Endothelial cell of umbilical vein (primary cell): ENCODE results near the gene CD2BP2.

Source experiments
- EZH2 ChIP-seq: IDR thresholded peaks from 2 replicates; pipeline ENCODE4 v1.6.1; 2012; ENCODE audit warnings: borderline replicate concordance, low read depth, mild to moderate bottlenecking, moderate library complexity, low read length, inconsistent platforms; ENCODE audit not compliant: severe bottlenecking
- MYC ChIP-seq: IDR thresholded peaks from one replicate; pipeline ENCODE4 v1.6.1; 2011; ENCODE audit warnings: mild to moderate bottlenecking, low read depth, low read length
- POLR2A ChIP-seq: IDR thresholded peaks from 2 replicates; pipeline ENCODE4 v1.6.1; 2012; ENCODE audit warnings: low read depth, mild to moderate bottlenecking, control low read depth, low read length
- POLR2AphosphoS5 ChIP-seq: IDR thresholded peaks from 2 replicates; pipeline ENCODE4 v1.6.1; 2012; ENCODE audit warnings: low read depth, mild to moderate bottlenecking, control low read depth, low read length, moderate library complexity; ENCODE audit not compliant: insufficient read depth
- TF ChIP-seq, protein P1 (sequence below), 2 donors: IDR thresholded peaks; 1 replicate in 1 of 2; 2 replicates in 1 of 2; pipeline ENCODE4 v1.5.1; 2011; ENCODE audit warnings: low read length in 2 of 2, mild to moderate bottlenecking in 2 of 2, moderate library complexity in 2 of 2, control low read depth in 1 of 2, inconsistent platforms in 1 of 2, low read depth in 1 of 2; ENCODE audit not compliant: insufficient read depth in 1 of 2; ENCODE audit errors: extremely low read depth in 1 of 2

GRCh38 chr16:30365200-30365599, 10.1 kb upstream of the CD2BP2 start:
- TF ChIP-seq, protein P1, sequence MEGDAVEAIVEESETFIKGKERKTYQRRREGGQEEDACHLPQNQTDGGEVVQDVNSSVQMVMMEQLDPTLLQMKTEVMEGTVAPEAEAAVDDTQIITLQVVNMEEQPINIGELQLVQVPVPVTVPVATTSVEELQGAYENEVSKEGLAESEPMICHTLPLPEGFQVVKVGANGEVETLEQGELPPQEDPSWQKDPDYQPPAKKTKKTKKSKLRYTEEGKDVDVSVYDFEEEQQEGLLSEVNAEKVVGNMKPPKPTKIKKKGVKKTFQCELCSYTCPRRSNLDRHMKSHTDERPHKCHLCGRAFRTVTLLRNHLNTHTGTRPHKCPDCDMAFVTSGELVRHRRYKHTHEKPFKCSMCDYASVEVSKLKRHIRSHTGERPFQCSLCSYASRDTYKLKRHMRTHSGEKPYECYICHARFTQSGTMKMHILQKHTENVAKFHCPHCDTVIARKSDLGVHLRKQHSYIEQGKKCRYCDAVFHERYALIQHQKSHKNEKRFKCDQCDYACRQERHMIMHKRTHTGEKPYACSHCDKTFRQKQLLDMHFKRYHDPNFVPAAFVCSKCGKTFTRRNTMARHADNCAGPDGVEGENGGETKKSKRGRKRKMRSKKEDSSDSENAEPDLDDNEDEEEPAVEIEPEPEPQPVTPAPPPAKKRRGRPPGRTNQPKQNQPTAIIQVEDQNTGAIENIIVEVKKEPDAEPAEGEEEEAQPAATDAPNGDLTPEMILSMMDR (IDR thresholded peaks at IDR 0.05; ENCODE audit: extremely low read depth in 1 of 2, insufficient read depth in 1 of 2, low read depth in 1 of 2, low read length in 2 of 2), result no peak
- TF ChIP-seq POLR2A (no peak), EZH2 (no peak), POLR2AphosphoS5 (no peak), MYC (no peak)
